Esophagus squamous epithelium (tissue), 4 donors: ENCODE measurements around the gene CDC42.

Experiments used
- CTCF ChIP-seq, 6 experiments: fragments of 450-650 bp in 4 of 6; fragments of 200-600 bp in 2 of 6; sonication (generic) in 2 of 6; IDR thresholded peaks; one replicate each; pipeline ENCODE4 v1.5.1; 2016 to 2019; ENCODE audit warnings: antibody characterized with exemption in 6 of 6, mild to moderate bottlenecking in 4 of 6, moderate library complexity in 4 of 6
- POLR2A ChIP-seq, 4 donors: fragments of 450-650 bp; IDR thresholded peaks; one replicate each; pipeline ENCODE4 v1.6.1; 2017; ENCODE audit warnings: antibody characterized with exemption in 4 of 4, mild to moderate bottlenecking in 4 of 4, moderate library complexity in 3 of 4

- TF ChIP-seq CTCF (IDR thresholded peaks at IDR 0.05) (no peak), POLR2A (IDR thresholded peaks at IDR 0.05) (no peak)
Observed at GRCh38 chr1:22114083-22115012, 61.8 kb downstream of the CDC42 start.
